ENCODE results near the gene FASN. TPM values are rescaled to one million over a fixed set of nuclear protein-coding genes. Genes with fewer than 3 reads are reported as not detected.

The FASN gene
- total and polyA plus RNA-seq, 2 donors (not counting 3 experiments of a cell fraction or from before 2014, with no cell fraction given), result 101 to 360 TPM

DNA sequence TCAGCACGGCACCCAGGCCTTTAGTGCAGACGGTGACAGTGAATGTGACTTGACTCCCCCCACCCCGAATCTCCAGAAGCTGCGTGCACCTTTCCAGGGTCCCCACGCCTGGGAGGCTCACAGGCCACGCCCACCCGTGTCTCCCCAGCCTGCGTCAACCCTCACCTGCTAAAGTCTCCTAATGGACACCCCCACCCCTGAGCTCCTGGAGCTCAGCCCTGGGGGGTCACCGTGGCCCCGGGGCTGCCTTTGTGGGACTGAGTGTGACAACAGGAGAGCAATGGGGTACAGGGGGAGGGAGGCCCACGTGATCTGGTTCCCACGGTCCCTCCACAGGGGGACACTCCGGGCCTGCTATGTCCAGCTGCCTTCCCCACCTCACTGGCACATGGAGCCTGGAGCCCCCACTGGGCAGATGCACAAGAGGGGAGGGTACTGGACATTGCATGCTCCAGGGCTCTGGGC lies 7.4 kb upstream of the FASN start:
- Histone ChIP-seq H3K27me3 (ENCODE audit: control insufficient read depth in 2 of 2, insufficient read depth in 2 of 2, low read length in 2 of 2) (no peaks in the 10 kb centered on the region), H3K4me1 (ENCODE audit: control insufficient read depth, extremely low read depth, insufficient read depth, low read length) (peaks cover 10% of the 10 kb centered on the region), H3K4me2 (ENCODE audit: insufficient read depth, low read length) (no peak overlapping the region), H3K9me1 (replicated peaks; ENCODE audit: control insufficient read depth, extremely low read depth, insufficient read depth, low read length) (no peaks in the 10 kb centered on the region), H4K20me1 (replicated peaks; ENCODE audit: control insufficient read depth, extremely low read depth, insufficient read depth, low read length) (no peaks in the 10 kb centered on the region), H3K36me3 (ENCODE audit: control insufficient read depth in 2 of 2, extremely low read depth in 1 of 2, insufficient read depth in 2 of 2, low read length in 2 of 2) (no peaks in the 10 kb centered on the region), H3K4me3 (replicated peaks in 1 of 3; ENCODE audit: insufficient read depth in 1 of 3, low read depth in 1 of 3, low read length in 3 of 3) (no peak overlapping the region), H3K9ac (replicated peaks; ENCODE audit: extremely low read depth, insufficient read depth, low read length) (no peak overlapping the region), H3K9me3 (replicated peaks; ENCODE audit: control insufficient read depth, insufficient read depth, low read length) (no peaks in the 10 kb centered on the region), H3K27ac (ENCODE audit: insufficient read depth, low read depth, low read length) (no peak overlapping the region), H2AFZ (ENCODE audit: low read depth, low read length) (no peak overlapping the region), H3K79me2 (ENCODE audit: control insufficient read depth, insufficient read depth, low read length) (no peaks in the 10 kb centered on the region)
- CTCF ChIA-PET, result interaction anchor here (0.5 to 2.5 kb wide), 8 partner anchors 28 to 229 kb away, joined by 3 to 17 read pairs (median 4); no protein-coding TSS in a partner anchor
- dilution Hi-C loops (cut with MboI; ENCODE audit: extremely low pct_ligation_motif_present, low sequenced_read_pairs), result no loop called here
- intact Hi-C loops (cut with micrococcal nuclease), result no loop called here
- DNase-seq (ENCODE audit: low read depth, low spot score), result no peak
- TF ChIP-seq FOS (IDR thresholded peaks at IDR 0.05; ENCODE audit: borderline replicate concordance, insufficient read depth, low read length) (no peak), EZH2 (IDR thresholded peaks at IDR 0.05; ENCODE audit: borderline replicate concordance, low read depth, low read length, severe bottlenecking) (no peak)
- TF ChIP-seq, protein P1, sequence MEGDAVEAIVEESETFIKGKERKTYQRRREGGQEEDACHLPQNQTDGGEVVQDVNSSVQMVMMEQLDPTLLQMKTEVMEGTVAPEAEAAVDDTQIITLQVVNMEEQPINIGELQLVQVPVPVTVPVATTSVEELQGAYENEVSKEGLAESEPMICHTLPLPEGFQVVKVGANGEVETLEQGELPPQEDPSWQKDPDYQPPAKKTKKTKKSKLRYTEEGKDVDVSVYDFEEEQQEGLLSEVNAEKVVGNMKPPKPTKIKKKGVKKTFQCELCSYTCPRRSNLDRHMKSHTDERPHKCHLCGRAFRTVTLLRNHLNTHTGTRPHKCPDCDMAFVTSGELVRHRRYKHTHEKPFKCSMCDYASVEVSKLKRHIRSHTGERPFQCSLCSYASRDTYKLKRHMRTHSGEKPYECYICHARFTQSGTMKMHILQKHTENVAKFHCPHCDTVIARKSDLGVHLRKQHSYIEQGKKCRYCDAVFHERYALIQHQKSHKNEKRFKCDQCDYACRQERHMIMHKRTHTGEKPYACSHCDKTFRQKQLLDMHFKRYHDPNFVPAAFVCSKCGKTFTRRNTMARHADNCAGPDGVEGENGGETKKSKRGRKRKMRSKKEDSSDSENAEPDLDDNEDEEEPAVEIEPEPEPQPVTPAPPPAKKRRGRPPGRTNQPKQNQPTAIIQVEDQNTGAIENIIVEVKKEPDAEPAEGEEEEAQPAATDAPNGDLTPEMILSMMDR (IDR thresholded peaks at IDR 0.05; ENCODE audit: extremely low read depth in 1 of 2, insufficient read depth in 1 of 2, low read depth in 1 of 2, low read length in 2 of 2), result no peak
- POLR2A ChIA-PET, result no interaction called here
- no TSS peak for BruUV-seq (replicated peaks)
- FAIRE-seq, result no peak

DNA sequence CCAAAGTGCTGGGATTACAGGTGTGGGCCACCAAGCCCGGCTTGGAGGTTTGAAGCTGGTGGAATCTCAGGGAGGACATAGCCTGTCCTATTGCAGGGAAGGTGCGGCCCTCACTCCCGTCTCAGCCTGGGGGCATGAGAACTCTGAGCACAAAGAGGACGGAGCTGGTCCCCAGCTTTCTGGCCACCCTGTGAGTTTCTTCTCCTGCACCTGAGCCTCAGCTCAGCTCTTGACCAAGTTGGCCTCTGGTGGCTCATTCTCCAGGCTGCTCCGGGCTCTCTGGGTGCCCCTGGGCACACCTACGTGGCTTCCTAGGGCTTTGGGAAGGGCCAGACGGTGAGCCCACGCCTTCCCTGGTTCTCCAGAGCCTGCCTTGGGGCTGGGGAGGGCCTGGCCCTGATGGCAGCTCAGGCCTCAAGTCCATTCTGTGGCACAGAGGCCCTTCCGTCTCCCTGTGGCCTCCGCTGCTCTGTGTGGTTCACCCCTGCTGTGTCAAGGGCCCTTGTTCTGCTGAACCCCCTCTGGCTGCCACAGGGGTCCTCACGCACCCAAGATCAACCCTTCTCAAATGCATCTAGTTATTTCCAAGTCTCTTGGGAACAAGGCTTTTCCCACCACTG lies 6.9 kb upstream of the FASN start:
- no peak for FAIRE-seq
- dilution Hi-C loops (cut with MboI; ENCODE audit: extremely low pct_ligation_motif_present, low sequenced_read_pairs), result no loop called here
- intact Hi-C loops (cut with micrococcal nuclease), result no loop called here

More for the DNA sequence above, 6.9 kb upstream of the FASN start:
- peaks cover 10% of the 10 kb centered on the region for H3K4me1 ChIP-seq (ENCODE audit: control insufficient read depth, extremely low read depth, insufficient read depth, low read length)
- DNase-seq (ENCODE audit: low read depth, low spot score), result no peak
- CTCF ChIA-PET, result interaction anchor here (0.5 to 2.5 kb wide), 2 partner anchors 28 to 50 kb away, joined by 5 to 17 read pairs; no protein-coding TSS in a partner anchor
- TF ChIP-seq JUN (IDR thresholded peaks at IDR 0.05; ENCODE audit: borderline replicate concordance, insufficient read depth, insufficient read length, low read depth), result no peak
- TF ChIP-seq, protein P1 (IDR thresholded peaks at IDR 0.05; ENCODE audit: extremely low read depth in 1 of 2, insufficient read depth in 1 of 2, low read depth in 1 of 2, low read length in 2 of 2), result no peak
- no peak for TF ChIP-seq POLR2AphosphoS5 (IDR thresholded peaks at IDR 0.05; ENCODE audit: insufficient read depth, low read depth, low read length)
- no peak for TF ChIP-seq POLR2A (IDR thresholded peaks at IDR 0.05; ENCODE audit: low read depth, low read length)
- TF ChIP-seq FOS (IDR thresholded peaks at IDR 0.05; ENCODE audit: borderline replicate concordance, insufficient read depth, low read length), result no peak
- no peaks in the 10 kb centered on the region for H3K9me1 ChIP-seq (replicated peaks; ENCODE audit: control insufficient read depth, extremely low read depth, insufficient read depth, low read length)
- H2AFZ ChIP-seq (ENCODE audit: low read depth, low read length), result no peak overlapping the region
- no peak overlapping the region for H3K27ac ChIP-seq (ENCODE audit: insufficient read depth, low read depth, low read length)
- H3K9me3 ChIP-seq (replicated peaks; ENCODE audit: control insufficient read depth, insufficient read depth, low read length), result no peaks in the 10 kb centered on the region
- no peaks in the 10 kb centered on the region for H3K79me2 ChIP-seq (ENCODE audit: control insufficient read depth, insufficient read depth, low read length)
- no peaks in the 10 kb centered on the region for H3K36me3 ChIP-seq (ENCODE audit: control insufficient read depth in 2 of 2, extremely low read depth in 1 of 2, insufficient read depth in 2 of 2, low read length in 2 of 2)
- H3K27me3 ChIP-seq (ENCODE audit: control insufficient read depth in 2 of 2, insufficient read depth in 2 of 2, low read length in 2 of 2), result no peaks in the 10 kb centered on the region
- H3K4me3 ChIP-seq (replicated peaks in 1 of 3; ENCODE audit: insufficient read depth in 1 of 3, low read depth in 1 of 3, low read length in 3 of 3), result no peak overlapping the region
- H3K9ac ChIP-seq (replicated peaks; ENCODE audit: extremely low read depth, insufficient read depth, low read length), result no peak overlapping the region
- H3K4me2 ChIP-seq (ENCODE audit: insufficient read depth, low read length), result no peak overlapping the region
- POLR2A ChIA-PET, result no interaction called here
- no peaks in the 10 kb centered on the region for H4K20me1 ChIP-seq (replicated peaks; ENCODE audit: control insufficient read depth, extremely low read depth, insufficient read depth, low read length)
- BruUV-seq (replicated peaks), result no TSS peak
